Panc1 (cell line): ENCODE measurements around the gene AUP1.

Experiments
- POLR2AphosphoS5 ChIP-seq: IDR thresholded peaks from 2 replicates; pipeline ENCODE4 v1.6.1; 2012; ENCODE audit warnings: mild to moderate bottlenecking, low read depth, low read length, moderate library complexity
- SIN3A ChIP-seq: IDR thresholded peaks from 2 replicates; pipeline ENCODE4 v1.6.1; 2012; ENCODE audit warnings: low read depth, mild to moderate bottlenecking, low read length, moderate library complexity, borderline replicate concordance; ENCODE audit not compliant: insufficient read depth
- TCF7L2 ChIP-seq: IDR thresholded peaks from 2 replicates; pipeline ENCODE4 v1.6.1; 2011; ENCODE audit warnings: mild to moderate bottlenecking, low read depth, low read length, inconsistent platforms
- TF ChIP-seq, protein P1 (sequence below): fragments of 450-650 bp; IDR thresholded peaks from 2 replicates; pipeline ENCODE4 v1.5.1; 2017; ENCODE audit warnings: mild to moderate bottlenecking
- TF ChIP-seq, protein P2 (sequence below), 2 experiments: IDR thresholded peaks; 2 replicates each; pipeline ENCODE4 v1.6.1; 2011 to 2012; ENCODE audit warnings: low read depth in 2 of 2, control low read depth in 1 of 2, low read length in 1 of 2, mild to moderate bottlenecking in 1 of 2, moderate library complexity in 1 of 2; ENCODE audit not compliant: insufficient read depth in 1 of 2

DNA sequence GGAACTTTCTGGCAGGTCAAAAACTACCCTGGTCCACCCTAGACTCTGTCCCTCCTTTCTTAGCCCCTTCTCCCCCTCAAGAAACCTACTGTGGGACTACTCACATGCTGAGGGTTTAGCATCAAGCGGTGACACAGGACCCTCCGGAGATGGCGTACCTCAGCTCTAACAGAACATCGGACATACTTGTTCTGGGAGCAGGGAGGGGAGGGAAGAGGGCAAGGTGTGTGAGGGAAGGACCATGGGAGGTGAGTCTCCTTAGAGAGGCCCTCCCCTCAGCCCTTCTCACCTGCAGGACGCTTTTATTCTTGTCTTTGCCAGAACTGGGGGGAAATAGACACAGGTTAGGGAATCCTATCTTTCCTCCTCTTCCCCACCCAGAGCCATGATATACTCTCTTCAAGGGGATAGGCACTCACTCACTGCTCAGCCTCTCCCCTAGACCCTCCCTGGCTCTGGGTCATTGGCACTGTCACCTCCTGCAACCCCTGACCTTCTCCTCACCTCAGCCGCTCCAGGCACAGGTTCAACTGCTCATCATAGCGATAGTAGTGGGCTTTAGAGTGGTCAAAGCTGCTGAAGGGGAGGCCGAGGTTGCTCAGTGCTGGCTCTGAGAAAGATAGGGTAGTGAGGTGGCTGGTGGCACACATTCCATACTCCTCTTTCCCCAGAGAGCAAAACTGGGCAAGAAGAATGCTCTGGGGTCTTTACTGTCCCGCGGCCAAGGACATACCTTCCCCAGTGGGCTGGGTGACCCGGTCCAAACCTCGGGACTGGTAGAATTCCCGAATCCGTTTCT, 23.9 kb downstream of the AUP1 start:
- TF ChIP-seq, protein P1, sequence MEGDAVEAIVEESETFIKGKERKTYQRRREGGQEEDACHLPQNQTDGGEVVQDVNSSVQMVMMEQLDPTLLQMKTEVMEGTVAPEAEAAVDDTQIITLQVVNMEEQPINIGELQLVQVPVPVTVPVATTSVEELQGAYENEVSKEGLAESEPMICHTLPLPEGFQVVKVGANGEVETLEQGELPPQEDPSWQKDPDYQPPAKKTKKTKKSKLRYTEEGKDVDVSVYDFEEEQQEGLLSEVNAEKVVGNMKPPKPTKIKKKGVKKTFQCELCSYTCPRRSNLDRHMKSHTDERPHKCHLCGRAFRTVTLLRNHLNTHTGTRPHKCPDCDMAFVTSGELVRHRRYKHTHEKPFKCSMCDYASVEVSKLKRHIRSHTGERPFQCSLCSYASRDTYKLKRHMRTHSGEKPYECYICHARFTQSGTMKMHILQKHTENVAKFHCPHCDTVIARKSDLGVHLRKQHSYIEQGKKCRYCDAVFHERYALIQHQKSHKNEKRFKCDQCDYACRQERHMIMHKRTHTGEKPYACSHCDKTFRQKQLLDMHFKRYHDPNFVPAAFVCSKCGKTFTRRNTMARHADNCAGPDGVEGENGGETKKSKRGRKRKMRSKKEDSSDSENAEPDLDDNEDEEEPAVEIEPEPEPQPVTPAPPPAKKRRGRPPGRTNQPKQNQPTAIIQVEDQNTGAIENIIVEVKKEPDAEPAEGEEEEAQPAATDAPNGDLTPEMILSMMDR, result no peak
- TF ChIP-seq POLR2AphosphoS5 (no peak), TCF7L2 (no peak), SIN3A (no peak)
- TF ChIP-seq, protein P2, sequence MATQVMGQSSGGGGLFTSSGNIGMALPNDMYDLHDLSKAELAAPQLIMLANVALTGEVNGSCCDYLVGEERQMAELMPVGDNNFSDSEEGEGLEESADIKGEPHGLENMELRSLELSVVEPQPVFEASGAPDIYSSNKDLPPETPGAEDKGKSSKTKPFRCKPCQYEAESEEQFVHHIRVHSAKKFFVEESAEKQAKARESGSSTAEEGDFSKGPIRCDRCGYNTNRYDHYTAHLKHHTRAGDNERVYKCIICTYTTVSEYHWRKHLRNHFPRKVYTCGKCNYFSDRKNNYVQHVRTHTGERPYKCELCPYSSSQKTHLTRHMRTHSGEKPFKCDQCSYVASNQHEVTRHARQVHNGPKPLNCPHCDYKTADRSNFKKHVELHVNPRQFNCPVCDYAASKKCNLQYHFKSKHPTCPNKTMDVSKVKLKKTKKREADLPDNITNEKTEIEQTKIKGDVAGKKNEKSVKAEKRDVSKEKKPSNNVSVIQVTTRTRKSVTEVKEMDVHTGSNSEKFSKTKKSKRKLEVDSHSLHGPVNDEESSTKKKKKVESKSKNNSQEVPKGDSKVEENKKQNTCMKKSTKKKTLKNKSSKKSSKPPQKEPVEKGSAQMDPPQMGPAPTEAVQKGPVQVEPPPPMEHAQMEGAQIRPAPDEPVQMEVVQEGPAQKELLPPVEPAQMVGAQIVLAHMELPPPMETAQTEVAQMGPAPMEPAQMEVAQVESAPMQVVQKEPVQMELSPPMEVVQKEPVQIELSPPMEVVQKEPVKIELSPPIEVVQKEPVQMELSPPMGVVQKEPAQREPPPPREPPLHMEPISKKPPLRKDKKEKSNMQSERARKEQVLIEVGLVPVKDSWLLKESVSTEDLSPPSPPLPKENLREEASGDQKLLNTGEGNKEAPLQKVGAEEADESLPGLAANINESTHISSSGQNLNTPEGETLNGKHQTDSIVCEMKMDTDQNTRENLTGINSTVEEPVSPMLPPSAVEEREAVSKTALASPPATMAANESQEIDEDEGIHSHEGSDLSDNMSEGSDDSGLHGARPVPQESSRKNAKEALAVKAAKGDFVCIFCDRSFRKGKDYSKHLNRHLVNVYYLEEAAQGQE (IDR thresholded peaks at IDR 0.05; ENCODE audit: insufficient read depth in 1 of 2, low read depth in 2 of 2, low read length in 1 of 2), result no peak
